ENCODE data around the gene RAB31.
"Not testable (repeated sequence)": the region's sequence is repeated elsewhere in the genome, so short reads cannot be mapped to it uniquely, and the experiment has no call there.

The RAB31 gene

GRCh38 chr18:9867071-9867594, 159.0 kb downstream of the RAB31 start:
- FAIRE-seq = no peak

DNA sequence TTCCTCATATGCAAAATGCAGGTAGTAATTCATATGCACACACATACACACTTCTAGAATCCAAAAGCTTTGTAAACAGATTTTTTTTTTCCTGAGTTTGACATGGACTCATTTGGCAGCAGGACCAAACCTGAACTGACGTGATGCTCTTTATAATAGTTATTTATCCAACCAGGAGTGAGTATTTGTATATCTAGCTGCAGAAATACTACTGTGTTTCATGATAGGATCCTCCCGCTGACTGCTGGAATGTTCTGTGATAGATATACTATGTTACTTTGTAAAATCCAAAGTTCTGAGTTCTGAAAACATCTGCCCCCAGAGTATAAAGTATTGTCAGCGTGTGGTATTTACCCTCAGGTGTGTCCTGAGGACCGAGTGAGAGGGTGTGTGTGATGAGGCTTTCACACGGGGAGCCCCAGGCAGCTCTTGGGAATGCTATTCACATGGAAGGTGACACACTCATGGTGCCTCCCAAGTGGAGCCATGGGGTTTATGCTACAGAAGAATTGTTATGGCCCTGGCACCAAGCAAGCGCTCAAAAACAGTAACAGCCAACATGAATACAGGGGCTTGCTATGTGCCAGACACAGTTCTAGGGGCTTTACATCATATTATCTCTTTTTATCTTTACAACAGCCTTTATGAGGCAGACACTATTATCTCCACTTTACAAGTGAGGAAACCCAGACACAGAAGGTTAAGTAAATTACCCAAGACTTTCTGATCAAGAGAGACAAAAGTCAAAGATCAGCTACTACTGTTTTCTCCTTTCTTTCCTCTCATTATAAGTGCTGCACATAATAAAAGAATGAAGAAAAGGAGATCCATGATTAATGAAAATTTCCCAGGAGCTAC, 161.0 kb downstream of the RAB31 start:
- FAIRE-seq = no peak

DNA sequence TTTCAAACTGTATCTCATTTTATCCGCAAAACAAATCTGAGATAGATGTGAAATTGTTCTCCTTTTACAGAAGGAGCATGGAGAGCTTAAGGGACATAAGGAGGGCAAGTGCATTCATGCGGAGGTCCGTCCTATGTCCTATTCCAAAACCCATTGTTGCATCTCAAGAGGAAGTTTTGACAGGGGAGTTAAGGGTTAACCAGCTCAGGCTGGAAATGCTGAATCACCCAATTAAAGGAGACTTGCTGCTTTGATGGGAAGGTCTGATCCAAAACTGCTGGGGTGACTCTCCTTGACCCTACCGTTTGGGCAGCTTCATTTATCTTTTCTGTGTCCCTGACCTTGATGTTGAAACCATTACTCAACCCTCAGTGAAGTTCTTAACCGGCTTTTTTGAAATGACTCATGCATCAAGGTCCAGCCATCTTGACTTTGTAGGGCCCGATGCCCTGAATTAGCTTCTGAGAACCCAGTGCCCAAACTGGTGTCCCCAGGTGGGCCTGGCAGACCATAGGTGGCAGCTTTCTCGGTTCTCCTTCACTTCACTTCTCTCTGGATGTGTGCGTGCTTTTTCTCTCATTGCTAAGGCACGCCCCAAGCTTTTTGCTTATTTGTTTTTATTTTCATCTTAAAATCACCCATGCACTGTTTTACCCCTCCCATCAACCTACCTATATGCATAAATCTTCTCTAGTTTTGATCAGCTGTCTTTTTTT, 161.8 kb downstream of the RAB31 start:
- FAIRE-seq = no peak

DNA sequence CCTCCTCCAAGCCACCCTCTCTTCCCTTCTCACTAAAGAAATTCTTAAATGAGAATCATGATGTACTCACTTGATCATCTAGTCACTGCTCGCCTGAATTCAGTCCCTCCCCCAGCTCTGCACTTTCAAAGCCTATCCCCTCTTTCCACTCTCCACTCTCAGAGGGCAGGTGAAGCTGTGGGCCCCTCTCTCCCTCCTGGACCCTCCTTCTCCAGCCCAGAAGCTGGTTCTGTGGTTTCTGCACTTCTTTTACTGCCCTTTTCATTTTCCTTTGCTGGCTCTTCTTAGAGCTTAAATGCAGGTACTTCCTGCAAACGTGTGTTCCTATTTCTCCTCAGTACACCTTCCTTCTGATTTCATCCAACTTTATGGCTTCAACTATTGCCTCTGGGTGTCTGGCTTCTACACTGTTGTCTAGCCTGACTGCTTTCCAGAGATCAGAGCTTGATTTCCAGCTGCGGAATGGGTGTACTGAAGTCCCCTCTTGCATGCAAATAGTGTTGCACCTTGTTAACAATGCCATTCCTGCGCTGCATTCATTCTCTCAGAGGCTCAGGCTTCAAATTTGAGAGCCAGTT, 162.4 kb downstream of the RAB31 start:
- FAIRE-seq = no peak

GRCh38 chr18:9871244-9871746, 163.2 kb downstream of the RAB31 start:
- FAIRE-seq = no peak

DNA sequence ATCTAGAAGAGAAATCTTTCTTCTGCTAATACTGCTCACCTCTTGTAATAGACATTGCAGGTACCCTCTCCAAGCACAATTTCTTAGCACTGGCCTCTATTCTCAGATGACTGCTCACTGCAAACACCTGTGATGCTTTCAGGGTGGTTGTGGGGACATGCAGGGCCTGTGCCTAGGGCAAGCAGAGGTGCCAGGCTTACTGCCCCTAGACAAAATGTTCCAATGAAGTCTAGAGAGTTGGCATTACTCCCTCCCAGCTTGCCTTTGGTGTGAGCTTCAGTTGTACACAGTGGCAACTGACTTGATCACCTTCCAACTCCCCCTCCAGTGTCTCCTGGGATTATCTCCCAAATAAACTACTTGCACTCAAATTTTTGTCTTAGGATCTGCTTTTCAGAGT, 164.7 kb downstream of the RAB31 start:
- no peak for FAIRE-seq

GRCh38 chr18:9874728-9875127, 166.6 kb downstream of the RAB31 start:
- no peak for FAIRE-seq

- FAIRE-seq = no peak
Observed at GRCh38 chr18:9876212-9876866, 168.2 kb downstream of the RAB31 start.

DNA sequence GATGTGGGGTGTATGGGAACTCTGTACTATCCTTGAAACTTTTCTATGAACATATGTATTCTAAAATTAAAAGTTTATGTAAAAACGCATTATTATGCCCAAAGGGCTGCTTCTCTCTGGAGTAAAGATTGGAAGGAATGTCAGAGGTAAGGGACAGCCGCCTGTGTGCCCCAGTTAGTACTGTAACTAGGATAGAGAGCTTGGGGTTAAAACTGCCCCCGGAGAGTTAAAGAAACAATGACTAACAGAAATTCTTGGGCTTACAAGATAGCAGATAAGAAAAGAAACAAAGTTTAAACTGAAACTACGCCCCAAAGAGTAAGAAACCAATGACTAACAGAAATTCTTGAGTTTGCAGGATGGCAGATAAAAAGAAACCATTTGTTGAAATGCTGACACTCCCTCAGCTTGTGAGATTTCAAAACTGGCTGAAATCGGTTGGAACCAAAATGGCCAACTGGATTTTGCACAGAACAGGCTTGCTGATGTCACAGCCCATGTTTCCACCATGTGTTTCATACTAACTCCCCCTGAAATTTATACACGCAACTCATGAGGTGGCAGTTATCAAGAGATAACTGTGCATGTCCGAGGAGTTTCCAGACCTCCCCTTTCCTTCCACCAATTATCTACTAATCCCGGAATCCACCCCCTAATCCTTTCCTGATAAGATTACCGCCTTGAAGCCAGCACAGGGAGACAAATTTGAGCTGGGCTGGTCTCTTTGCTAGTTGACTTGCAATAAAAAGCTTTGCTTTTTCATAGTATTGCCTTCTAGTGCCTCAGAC, 169.0 kb downstream of the RAB31 start:
- no peak for FAIRE-seq

DNA sequence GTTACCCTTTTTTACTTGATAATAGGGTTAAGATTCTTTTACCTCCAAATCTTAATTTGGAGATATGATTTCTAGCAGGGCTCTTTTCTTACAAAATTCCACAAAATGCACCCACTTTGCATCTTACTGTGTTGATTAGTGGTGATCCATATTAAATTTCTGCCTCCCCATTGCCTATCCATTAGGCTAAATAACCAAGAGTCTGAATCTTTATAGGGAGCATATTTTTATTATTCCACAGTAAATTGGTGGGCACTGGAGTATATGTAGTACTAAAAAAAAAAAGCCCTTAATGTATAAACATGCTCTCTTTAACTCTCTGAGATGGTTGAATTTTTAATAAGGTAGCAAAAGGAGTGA, 169.5 kb downstream of the RAB31 start:
- FAIRE-seq = no peak

DNA sequence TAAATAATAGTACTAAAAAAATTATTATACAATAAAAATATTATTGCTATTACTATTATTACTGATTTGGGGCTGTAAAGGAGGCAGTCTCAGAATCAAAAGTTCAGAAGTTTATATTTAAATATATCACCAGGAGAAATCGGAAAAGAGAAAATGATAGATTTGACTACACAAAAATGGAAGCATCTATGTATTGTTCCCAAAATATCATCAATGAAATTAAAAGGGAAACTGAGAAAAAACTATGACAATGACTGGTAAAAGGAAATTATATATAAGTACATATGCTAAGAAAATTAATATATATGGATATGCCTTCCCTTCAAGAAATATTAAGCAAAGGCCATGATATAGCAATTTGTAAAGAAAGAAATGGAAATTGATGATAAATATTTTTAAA, 170.0 kb downstream of the RAB31 start:
- no peak for FAIRE-seq

- FAIRE-seq = no peak
Observed at GRCh38 chr18:9878783-9879242, 170.7 kb downstream of the RAB31 start.

DNA sequence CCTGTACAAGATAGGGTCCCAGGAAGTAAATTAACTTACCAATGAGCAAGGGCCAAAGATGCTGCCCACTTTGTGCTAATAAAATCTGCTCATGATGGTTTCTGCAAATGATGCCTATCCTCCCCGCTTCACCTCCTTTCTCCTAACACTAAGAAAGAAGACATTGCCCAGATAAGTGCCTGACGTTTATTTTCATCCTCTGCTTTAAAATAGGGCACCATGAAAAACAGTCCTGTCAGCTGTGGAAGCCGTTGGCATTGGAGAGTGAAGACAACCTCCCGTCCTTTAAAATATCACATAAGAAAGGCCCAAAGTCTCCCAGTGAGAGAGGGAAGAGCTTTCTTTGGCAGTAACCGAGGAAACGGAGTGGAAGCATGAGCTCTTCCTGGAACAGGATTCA, 176.0 kb downstream of the RAB31 start:
- FAIRE-seq = no peak

DNA sequence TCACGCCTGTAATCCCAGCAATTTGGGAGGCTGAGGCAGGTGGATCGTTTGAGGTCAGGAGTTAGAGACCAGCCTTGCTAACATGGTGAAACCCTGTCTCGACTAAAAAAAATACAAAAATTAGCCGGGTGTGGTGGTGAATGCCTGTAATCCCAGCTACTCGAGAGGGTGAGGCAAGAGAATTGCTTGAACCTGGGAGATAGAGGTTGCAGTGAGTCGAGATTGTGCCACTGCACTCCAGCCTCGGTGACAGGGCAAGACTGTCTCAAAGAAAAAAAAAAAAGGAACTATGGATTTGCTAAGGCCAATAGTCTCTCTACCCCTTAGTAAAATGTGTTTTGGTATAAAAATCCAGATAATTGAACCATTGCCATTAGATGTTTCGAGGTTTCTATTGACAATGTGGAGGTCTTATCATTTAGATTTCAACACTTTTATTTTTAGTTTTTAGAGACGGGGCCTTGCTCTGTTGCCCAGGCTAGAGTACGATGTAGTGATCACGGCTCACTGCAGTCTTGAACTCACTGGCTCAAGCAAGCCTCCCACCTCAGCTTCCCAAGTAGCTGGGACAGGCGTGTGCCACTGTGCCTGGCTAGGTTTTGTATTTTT, 176.5 kb downstream of the RAB31 start:
- FAIRE-seq = no peak

- FAIRE-seq = no peak
Observed at GRCh38 chr18:9885170-9886004, 177.3 kb downstream of the RAB31 start, which contains the start of gene TXNDC2. TXNDC2 (plus strand) TSS chr18:9885973; CDS start chr18:9886681, 708 bp downstream.

DNA sequence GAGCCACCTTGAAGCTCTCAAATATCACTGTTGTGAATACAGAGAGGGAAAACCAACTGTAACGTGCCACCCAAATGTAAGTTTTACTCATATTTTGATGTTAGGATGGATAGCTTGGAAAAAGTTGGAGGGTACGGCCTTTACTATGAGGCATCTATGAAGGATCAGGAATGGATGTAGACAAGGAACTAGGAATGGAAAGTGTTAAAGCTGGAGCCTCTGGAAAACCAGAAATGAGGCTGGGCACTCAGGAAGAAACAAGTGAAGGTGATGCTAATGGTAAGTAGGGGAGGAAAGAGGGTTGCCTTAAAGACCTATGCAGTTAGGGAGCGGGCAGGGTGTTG, 177.9 kb downstream of the RAB31 start:
- no peak for FAIRE-seq

- no peak for FAIRE-seq
Observed at GRCh38 chr18:9887992-9888391, 179.9 kb downstream of the RAB31 start.

GRCh38 chr18:9890196-9890595, 182.1 kb downstream of the RAB31 start:
- FAIRE-seq = no peak

GRCh38 chr18:9890957-9891356, 182.9 kb downstream of the RAB31 start:
- FAIRE-seq = no peak

- not testable (repeated sequence) for FAIRE-seq
Observed at GRCh38 chr18:9891515-9891914, 183.4 kb downstream of the RAB31 start.
